ENCODE results near the gene ZFAND3.

Gene ZFAND3

GRCh38 chr6:37814374-37814773, 5.2 kb upstream of the ZFAND3 start:
- no peaks in the 10 kb centered on the region for H3K36me3 Mint-ChIP-seq (ENCODE audit: low read depth)
- no peaks in the 10 kb centered on the region for H3K9me3 Mint-ChIP-seq
- H3K4me1 Mint-ChIP-seq (ENCODE audit: low read depth): peaks cover 15% of the 10 kb centered on the region
- H3K4me3 Mint-ChIP-seq: no peak overlapping the region
- H3K27me3 Mint-ChIP-seq: no peaks in the 10 kb centered on the region
- H3K27ac Mint-ChIP-seq: no peak overlapping the region

GRCh38 chr6:37816599-37817375, 2.7 kb upstream of the ZFAND3 start:
- H3K4me1 Mint-ChIP-seq (ENCODE audit: low read depth): peaks cover 30% of the 10 kb centered on the region
- H3K9me3 Mint-ChIP-seq: no peaks in the 10 kb centered on the region
- peaks cover 7% of the 10 kb centered on the region for H3K36me3 Mint-ChIP-seq (ENCODE audit: low read depth)
- H3K4me3 Mint-ChIP-seq: peak overlapping the region; percentile 1
- H3K27me3 Mint-ChIP-seq: no peaks in the 10 kb centered on the region
- no peak overlapping the region for H3K27ac Mint-ChIP-seq

- peaks cover 7% of the 10 kb centered on the region for H3K36me3 Mint-ChIP-seq (ENCODE audit: low read depth)
- H3K9me3 Mint-ChIP-seq: no peaks in the 10 kb centered on the region
- peaks cover 47% of the 10 kb centered on the region for H3K4me1 Mint-ChIP-seq (ENCODE audit: low read depth)
- peak overlapping the region; percentile 97 for H3K27ac Mint-ChIP-seq
- peak overlapping the region; percentile 98 for H3K4me3 Mint-ChIP-seq
- no peaks in the 10 kb centered on the region for H3K27me3 Mint-ChIP-seq
Observed at GRCh38 chr6:37818536-37819176, 871 bp upstream of the ZFAND3 start.

GRCh38 chr6:37819802-37820717, 533 bp downstream of the ZFAND3 start:
- H3K27ac Mint-ChIP-seq: peak overlapping the region; percentile 72
- no peaks in the 10 kb centered on the region for H3K9me3 Mint-ChIP-seq
- peaks cover 60% of the 10 kb centered on the region for H3K4me1 Mint-ChIP-seq (ENCODE audit: low read depth)
- peak overlapping the region; percentile 98 for H3K4me3 Mint-ChIP-seq
- peaks cover 7% of the 10 kb centered on the region for H3K36me3 Mint-ChIP-seq (ENCODE audit: low read depth)
- H3K27me3 Mint-ChIP-seq: no peaks in the 10 kb centered on the region

- peaks cover 7% of the 10 kb centered on the region for H3K36me3 Mint-ChIP-seq (ENCODE audit: low read depth)
- no peaks in the 10 kb centered on the region for H3K27me3 Mint-ChIP-seq
- H3K27ac Mint-ChIP-seq: peak overlapping the region; percentile 72
- H3K9me3 Mint-ChIP-seq: no peaks in the 10 kb centered on the region
- H3K4me3 Mint-ChIP-seq: peak overlapping the region; percentile 94
- H3K4me1 Mint-ChIP-seq (ENCODE audit: low read depth): peaks cover 65% of the 10 kb centered on the region
Observed at GRCh38 chr6:37820718-37821079, 1.2 kb downstream of the ZFAND3 start.

GRCh38 chr6:37821446-37821845, 1.9 kb downstream of the ZFAND3 start:
- peak overlapping the region; percentile 72 for H3K27ac Mint-ChIP-seq
- peak overlapping the region; percentile 94 for H3K4me3 Mint-ChIP-seq
- H3K4me1 Mint-ChIP-seq (ENCODE audit: low read depth): peaks cover 72% of the 10 kb centered on the region
- H3K36me3 Mint-ChIP-seq (ENCODE audit: low read depth): peaks cover 7% of the 10 kb centered on the region
- no peaks in the 10 kb centered on the region for H3K9me3 Mint-ChIP-seq
- no peaks in the 10 kb centered on the region for H3K27me3 Mint-ChIP-seq

- Mint-ChIP-seq H3K36me3 (ENCODE audit: low read depth) (peaks cover 7% of the 10 kb centered on the region), H3K27ac (peak overlapping the region; percentile 10), H3K27me3 (no peaks in the 10 kb centered on the region), H3K4me1 (ENCODE audit: low read depth) (peaks cover 80% of the 10 kb centered on the region), H3K9me3 (no peaks in the 10 kb centered on the region), H3K4me3 (peak overlapping the region; percentile 9)
Observed at GRCh38 chr6:37822851-37823682, 3.5 kb downstream of the ZFAND3 start.

- Mint-ChIP-seq H3K9me3 (no peaks in the 10 kb centered on the region), H3K4me3 (no peak overlapping the region), H3K36me3 (ENCODE audit: low read depth) (peaks cover 7% of the 10 kb centered on the region), H3K27me3 (no peaks in the 10 kb centered on the region), H3K4me1 (ENCODE audit: low read depth) (peaks cover 75% of the 10 kb centered on the region), H3K27ac (no peak overlapping the region)
Observed at GRCh38 chr6:37824170-37824569, 4.6 kb downstream of the ZFAND3 start.

- H3K27ac Mint-ChIP-seq: no peak overlapping the region
- H3K4me1 Mint-ChIP-seq (ENCODE audit: low read depth): peaks cover 84% of the 10 kb centered on the region
- peaks cover 3% of the 10 kb centered on the region for H3K36me3 Mint-ChIP-seq (ENCODE audit: low read depth)
- no peaks in the 10 kb centered on the region for H3K9me3 Mint-ChIP-seq
- H3K27me3 Mint-ChIP-seq: no peaks in the 10 kb centered on the region
- H3K4me3 Mint-ChIP-seq: no peak overlapping the region
Observed at GRCh38 chr6:37826188-37826587, 6.7 kb downstream of the ZFAND3 start.

GRCh38 chr6:37826993-37827392, 7.5 kb downstream of the ZFAND3 start:
- Mint-ChIP-seq H3K36me3 (ENCODE audit: low read depth) (peaks cover 7% of the 10 kb centered on the region), H3K27me3 (no peaks in the 10 kb centered on the region), H3K9me3 (no peaks in the 10 kb centered on the region), H3K27ac (no peak overlapping the region), H3K4me3 (no peak overlapping the region), H3K4me1 (ENCODE audit: low read depth) (peaks cover 84% of the 10 kb centered on the region)

- Mint-ChIP-seq H3K27ac (no peak overlapping the region), H3K4me1 (ENCODE audit: low read depth) (peaks cover 81% of the 10 kb centered on the region), H3K27me3 (no peaks in the 10 kb centered on the region), H3K4me3 (no peak overlapping the region), H3K9me3 (no peaks in the 10 kb centered on the region), H3K36me3 (ENCODE audit: low read depth) (peaks cover 14% of the 10 kb centered on the region)
Observed at GRCh38 chr6:37827603-37828265, 8.2 kb downstream of the ZFAND3 start.

GRCh38 chr6:37830225-37830624, 10.7 kb downstream of the ZFAND3 start:
- Mint-ChIP-seq H3K27ac (peak overlapping the region; percentile 29), H3K4me1 (ENCODE audit: low read depth) (peaks cover 65% of the 10 kb centered on the region), H3K9me3 (peaks cover 6% of the 10 kb centered on the region), H3K27me3 (no peaks in the 10 kb centered on the region), H3K36me3 (ENCODE audit: low read depth) (peaks cover 30% of the 10 kb centered on the region), H3K4me3 (no peak overlapping the region)

- peaks cover 37% of the 10 kb centered on the region for H3K36me3 Mint-ChIP-seq (ENCODE audit: low read depth)
- H3K4me3 Mint-ChIP-seq: no peak overlapping the region
- H3K27me3 Mint-ChIP-seq: no peaks in the 10 kb centered on the region
- H3K4me1 Mint-ChIP-seq (ENCODE audit: low read depth): peaks cover 64% of the 10 kb centered on the region
- H3K9me3 Mint-ChIP-seq: peaks cover 6% of the 10 kb centered on the region
- H3K27ac Mint-ChIP-seq: peak overlapping the region; percentile 22
Observed at GRCh38 chr6:37831457-37831856, 11.9 kb downstream of the ZFAND3 start.

GRCh38 chr6:37835923-37836322, 16.4 kb downstream of the ZFAND3 start:
- Mint-ChIP-seq H3K4me1 (ENCODE audit: low read depth) (peaks cover 59% of the 10 kb centered on the region), H3K27me3 (no peaks in the 10 kb centered on the region), H3K4me3 (no peak overlapping the region), H3K9me3 (peaks cover 6% of the 10 kb centered on the region), H3K27ac (no peak overlapping the region), H3K36me3 (ENCODE audit: low read depth) (peaks cover 59% of the 10 kb centered on the region)

Data from stimulated activated naive CD8-positive, alpha-beta T cell treated with anti-CD3 and anti-CD28 coated beads, Interleukin-15, Interleukin-2, amounts not matched to agents 100 ng/mL and 50 ng/mL, for 24 hours (primary cell).